Endometrial microvascular endothelial cells (primary cell): ENCODE results near the gene PLCXD1. TPM values are rescaled to one million over a fixed set of nuclear protein-coding genes. Genes with fewer than 3 reads are reported as not detected.
"Not testable (repeated sequence)": the region's sequence is repeated elsewhere in the genome, so short reads cannot be mapped to it uniquely, and the experiment has no call there.

Source experiments
- in situ Hi-C: cut with HindIII; loops from 2 replicates; pipeline ENCODE4 v1.10.0; 2017; ENCODE audit warnings: low sequenced_read_pairs, low pct_unique_long_range_greater_than_20kb; ENCODE audit errors: inconsistent ontology term
- total RNA-seq: library from RNA; depleted of rRNA; stranded (reverse); fragments of >200 nt; gene quantifications from one replicate; pipeline ENCODE4 v1.2.3, GENCODE V29; 2015; ENCODE audit errors: inconsistent ontology term

The PLCXD1 gene
- total RNA-seq, 1 donor from 2014 or later = 12.2 TPM

GRCh38 chrX:340641-341423 lies 59.7 kb downstream of the PLCXD1 start:
- in situ Hi-C loops = no loop called here

GRCh38 chrX:341541-342101 lies 60.4 kb downstream of the PLCXD1 start:
- in situ Hi-C loops = no loop called here

GRCh38 chrX:344371-344901 lies 63.3 kb downstream of the PLCXD1 start:
- in situ Hi-C loops = no loop called here

GRCh38 chrX:345020-345925 lies 64.1 kb downstream of the PLCXD1 start:
- in situ Hi-C loops = no loop called here

- in situ Hi-C loops = no loop called here
Measured at GRCh38 chrX:346034-346813, 65.0 kb downstream of the PLCXD1 start.

GRCh38 chrX:347351-348117 lies 66.4 kb downstream of the PLCXD1 start:
- in situ Hi-C loops = no loop called here

- in situ Hi-C loops = no loop called here
Measured at GRCh38 chrX:348461-349117, 67.4 kb downstream of the PLCXD1 start.

GRCh38 chrX:349196-349595 lies 68.0 kb downstream of the PLCXD1 start:
- in situ Hi-C loops = no loop called here

- in situ Hi-C loops = no loop called here
Measured at GRCh38 chrX:349702-350101, 68.5 kb downstream of the PLCXD1 start.

- in situ Hi-C loops = no loop called here
Measured at GRCh38 chrX:350148-350533, 69.0 kb downstream of the PLCXD1 start.

- in situ Hi-C loops = no loop called here
Measured at GRCh38 chrX:350534-351323, 69.5 kb downstream of the PLCXD1 start.

GRCh38 chrX:351324-351641 lies 70.1 kb downstream of the PLCXD1 start:
- in situ Hi-C loops = not testable (repeated sequence)

GRCh38 chrX:351736-352135 lies 70.6 kb downstream of the PLCXD1 start:
- in situ Hi-C loops = no loop called here

GRCh38 chrX:352181-352580 lies 71.0 kb downstream of the PLCXD1 start:
- in situ Hi-C loops = no loop called here

- in situ Hi-C loops = no loop called here
Measured at GRCh38 chrX:352582-353314, 71.6 kb downstream of the PLCXD1 start.
